Measurements from ENCODE around the gene RBFA.

DNA sequence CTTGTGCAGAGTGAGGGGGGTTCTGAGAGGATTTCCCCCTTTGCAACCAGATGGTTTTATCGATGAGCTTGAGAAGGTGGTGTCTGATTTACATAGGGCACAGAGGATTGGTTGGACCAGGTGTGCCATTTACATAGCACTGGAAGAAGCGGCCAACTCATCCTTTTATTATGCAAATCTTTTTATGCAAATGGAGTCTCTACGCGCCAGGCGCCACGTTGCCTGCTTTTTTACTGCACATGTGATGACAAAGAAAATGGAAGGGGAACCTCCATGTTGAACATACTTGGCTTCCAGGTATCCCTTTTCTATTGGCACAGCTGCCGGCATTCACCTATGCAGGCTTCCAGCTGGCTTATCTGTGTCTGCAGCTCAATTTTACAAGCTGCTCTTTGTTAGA, 27.5 kb upstream of the RBFA start:
- TF ChIP-seq CTCF (IDR thresholded peaks at IDR 0.05) (no peak), POLR2A (IDR thresholded peaks at IDR 0.05) (no peak)
